Glomerular visceral epithelial cell (primary cell): ENCODE results near the gene TYK2.
A peak's percentile ranks its signal among the peaks of the same experiment; 100 is the strongest.
"Not testable (repeated sequence)": the region's sequence is repeated elsewhere in the genome, so short reads cannot be mapped to it uniquely, and the experiment has no call there.

ENCODE experiments used
- DNase-seq: peaks from one replicate; pipeline ENCODE4 v3.0.0-alpha.2; 2016; ENCODE audit errors: extremely low spot score

Gene TYK2

GRCh38 chr19:10380313-10381102, at the start of gene TYK2:
Gene TYK2, minus strand, starts transcription at chr19:10380572. Its CDS starts 2,166 bp downstream, at chr19:10378406.
- DNase-seq = peak; percentile 99

- no peak for DNase-seq
These were observed 48.6 kb upstream of the TYK2 start for GRCh38 chr19:10428996-10429381.

GRCh38 chr19:10427169-10427568, 46.8 kb upstream of the TYK2 start:
- DNase-seq = no peak

GRCh38 chr19:10424011-10424637, 43.8 kb upstream of the TYK2 start:
- peak; percentile 81 for DNase-seq

GRCh38 chr19:10422846-10423245, 42.5 kb upstream of the TYK2 start:
- no peak for DNase-seq

- no peak for DNase-seq
These were observed 41.7 kb upstream of the TYK2 start for GRCh38 chr19:10422046-10422461.

GRCh38 chr19:10421240-10422045, 41.1 kb upstream of the TYK2 start:
- DNase-seq = no peak

- peak; percentile 20 for DNase-seq
These were observed 40.3 kb upstream of the TYK2 start, which contains the start of gene PDE4A for GRCh38 chr19:10420444-10421239. Gene PDE4A, plus strand, starts transcription at chr19:10420538. Its CDS starts 227 bp downstream, at chr19:10420765.

GRCh38 chr19:10419646-10420443, 39.5 kb upstream of the TYK2 start:
- DNase-seq = peak; percentile 33

GRCh38 chr19:10419200-10419645, 38.9 kb upstream of the TYK2 start:
- DNase-seq = no peak

GRCh38 chr19:10418485-10419199, 38.3 kb upstream of the TYK2 start:
- DNase-seq = no peak

GRCh38 chr19:10418235-10418484, 37.8 kb upstream of the TYK2 start:
- no peak for DNase-seq

- DNase-seq = no peak
These were observed 37.3 kb upstream of the TYK2 start for GRCh38 chr19:10417541-10418234.

GRCh38 chr19:10416380-10417257, 36.2 kb upstream of the TYK2 start:
- peak; percentile 82 for DNase-seq

- no peak for DNase-seq
These were observed 35.7 kb upstream of the TYK2 start for GRCh38 chr19:10416083-10416379.

- DNase-seq = no peak
These were observed 32.0 kb upstream of the TYK2 start for GRCh38 chr19:10412257-10412977.

- DNase-seq = not testable (repeated sequence)
These were observed 30.9 kb upstream of the TYK2 start for GRCh38 chr19:10411224-10411623.
